HG03460 (cell line): ENCODE results near the gene ZNF524.

Source experiments
- ATAC-seq: cut with Tn5 transposase; IDR thresholded peaks from one replicate; pipeline ENCODE4 v1.9.1; 2021; ENCODE audit not compliant: unreplicated experiment

The ZNF524 gene

GRCh38 chr19:55652311-55653128 is 52.4 kb downstream of the ZNF524 start:
- ATAC-seq: no peak
